DMS53 treated with DMSO at 0.1 percent for 48 hours (cell line): ENCODE results near the gene POU2F2.

Experiments used
- DNase-seq: peaks from one replicate; lab custom pipeline; 2025; ENCODE audit not compliant: unreplicated experiment; lab: John Stamatoyannopoulos, UW

The POU2F2 gene

DNA sequence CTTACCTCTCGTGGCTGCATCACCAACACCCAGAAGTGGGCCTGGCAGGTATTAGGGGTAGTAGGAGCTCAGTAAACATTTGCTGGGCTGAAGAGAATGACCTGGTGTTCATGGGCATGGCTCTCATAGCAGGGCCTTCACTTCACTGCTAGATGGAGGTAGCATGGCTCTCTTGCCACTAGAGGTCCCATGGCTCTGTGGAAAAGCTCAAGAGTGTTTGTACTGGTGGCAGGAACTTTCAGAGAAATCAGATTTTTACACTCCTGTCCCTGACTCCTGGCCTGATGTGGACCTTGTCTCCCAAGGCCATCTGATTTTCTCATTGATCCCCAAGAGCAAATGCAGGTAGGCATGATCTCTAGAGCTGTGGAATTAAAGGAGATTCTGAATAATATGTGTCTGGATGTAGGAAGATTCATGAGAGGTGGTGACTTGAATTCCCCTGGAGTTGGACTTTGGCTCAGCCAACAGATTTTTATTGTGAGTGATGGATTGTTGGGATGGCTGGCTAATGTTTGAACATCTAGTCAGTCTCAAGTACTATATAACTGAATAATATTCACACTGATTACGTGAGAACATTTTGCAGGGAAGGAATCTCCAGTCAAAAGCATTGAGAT is 50.6 kb downstream of the POU2F2 start:
- peak; percentile 35 for DNase-seq

DNA sequence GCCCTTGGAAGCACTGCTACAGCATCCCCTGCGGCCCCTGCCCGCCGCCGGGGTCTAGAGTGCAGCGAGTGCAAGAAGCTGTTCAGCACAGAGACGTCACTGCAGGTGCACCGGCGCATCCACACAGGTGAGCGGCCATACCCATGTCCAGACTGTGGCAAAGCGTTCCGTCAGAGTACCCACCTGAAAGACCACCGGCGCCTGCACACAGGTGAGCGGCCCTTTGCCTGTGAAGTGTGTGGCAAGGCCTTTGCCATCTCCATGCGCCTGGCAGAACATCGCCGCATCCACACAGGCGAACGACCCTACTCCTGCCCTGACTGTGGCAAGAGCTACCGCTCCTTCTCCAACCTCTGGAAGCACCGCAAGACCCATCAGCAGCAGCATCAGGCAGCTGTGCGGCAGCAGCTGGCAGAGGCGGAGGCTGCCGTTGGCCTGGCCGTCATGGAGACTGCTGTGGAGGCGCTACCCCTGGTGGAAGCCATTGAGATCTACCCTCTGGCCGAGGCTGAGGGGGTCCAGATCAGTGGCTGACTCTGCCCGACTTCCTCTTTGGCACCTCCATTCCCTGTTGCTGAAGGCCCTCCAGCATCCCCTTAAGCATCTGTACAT is 51.4 kb downstream of the POU2F2 start:
- no peak for DNase-seq

GRCh38 chr19:42079886-42080763 is 52.1 kb downstream of the POU2F2 start:
- DNase-seq: no peak

- DNase-seq: no peak
These were observed 53.0 kb downstream of the POU2F2 start for GRCh38 chr19:42079276-42079669.

DNA sequence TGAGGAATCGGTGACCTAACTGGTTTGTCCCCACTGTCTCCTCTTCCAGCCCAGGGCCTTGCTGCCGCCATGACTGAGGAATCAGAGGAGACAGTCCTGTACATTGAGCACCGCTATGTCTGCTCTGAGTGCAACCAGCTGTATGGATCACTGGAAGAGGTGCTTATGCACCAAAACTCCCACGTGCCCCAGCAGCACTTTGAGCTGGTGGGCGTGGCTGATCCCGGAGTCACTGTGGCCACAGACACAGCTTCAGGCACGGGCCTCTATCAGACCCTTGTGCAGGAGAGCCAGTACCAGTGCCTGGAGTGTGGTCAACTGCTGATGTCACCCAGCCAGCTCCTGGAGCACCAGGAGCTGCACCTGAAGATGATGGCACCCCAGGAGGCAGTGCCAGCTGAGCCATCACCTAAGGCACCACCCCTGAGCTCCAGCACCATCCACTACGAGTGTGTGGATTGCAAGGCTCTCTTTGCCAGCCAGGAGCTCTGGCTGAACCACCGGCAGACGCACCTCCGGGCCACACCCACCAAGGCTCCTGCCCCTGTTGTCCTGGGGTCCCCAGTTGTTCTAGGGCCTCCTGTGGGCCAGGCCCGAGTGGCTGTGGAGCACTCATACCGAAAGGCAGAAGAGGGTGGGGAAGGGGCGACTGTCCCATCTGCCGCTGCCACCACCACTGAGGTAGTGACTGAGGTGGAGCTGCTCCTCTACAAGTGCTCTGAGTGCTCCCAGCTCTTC is 53.5 kb downstream of the POU2F2 start:
- no peak for DNase-seq

- no peak for DNase-seq
These were observed 54.2 kb downstream of the POU2F2 start for GRCh38 chr19:42078058-42078457.

DNA sequence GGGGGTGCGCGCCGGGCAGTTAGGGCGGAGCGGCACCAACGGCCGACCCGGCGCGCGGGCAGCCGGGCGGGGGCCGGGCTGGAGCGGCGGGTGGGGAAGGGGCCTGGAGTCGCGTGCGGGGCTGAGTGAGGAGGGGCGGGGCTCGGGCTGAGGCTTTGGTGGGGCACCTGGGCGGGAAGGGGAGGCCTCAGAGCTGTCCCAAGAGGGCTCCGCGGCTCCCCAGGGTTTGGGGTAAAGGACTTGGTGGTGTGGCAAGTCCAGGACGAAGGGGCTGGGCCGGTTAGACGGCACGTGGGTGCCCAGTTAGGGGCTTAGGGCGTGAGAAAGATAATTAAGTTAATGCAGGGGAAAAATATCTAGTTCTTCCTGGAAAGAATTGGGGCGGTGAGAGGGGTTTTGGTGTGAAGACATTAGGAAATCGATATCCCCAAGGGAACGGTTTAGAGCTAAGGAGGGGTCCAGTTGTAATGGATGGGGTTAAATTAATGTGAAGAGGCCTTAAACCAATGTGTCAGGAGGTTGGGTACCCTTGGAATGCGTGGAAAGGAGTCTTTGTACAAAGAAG is 55.8 kb downstream of the POU2F2 start:
- no peak for DNase-seq

- DNase-seq: peak; percentile 98
These were observed 56.4 kb downstream of the POU2F2 start, which contains the start of gene ZNF574 for GRCh38 chr19:42075616-42076379. TSS of gene ZNF574 (plus strand) at chr19:42076166. CDS start at chr19:42078607, 2,441 bp downstream.

- DNase-seq: no peak
These were observed 57.0 kb downstream of the POU2F2 start for GRCh38 chr19:42075364-42075615.

DNA sequence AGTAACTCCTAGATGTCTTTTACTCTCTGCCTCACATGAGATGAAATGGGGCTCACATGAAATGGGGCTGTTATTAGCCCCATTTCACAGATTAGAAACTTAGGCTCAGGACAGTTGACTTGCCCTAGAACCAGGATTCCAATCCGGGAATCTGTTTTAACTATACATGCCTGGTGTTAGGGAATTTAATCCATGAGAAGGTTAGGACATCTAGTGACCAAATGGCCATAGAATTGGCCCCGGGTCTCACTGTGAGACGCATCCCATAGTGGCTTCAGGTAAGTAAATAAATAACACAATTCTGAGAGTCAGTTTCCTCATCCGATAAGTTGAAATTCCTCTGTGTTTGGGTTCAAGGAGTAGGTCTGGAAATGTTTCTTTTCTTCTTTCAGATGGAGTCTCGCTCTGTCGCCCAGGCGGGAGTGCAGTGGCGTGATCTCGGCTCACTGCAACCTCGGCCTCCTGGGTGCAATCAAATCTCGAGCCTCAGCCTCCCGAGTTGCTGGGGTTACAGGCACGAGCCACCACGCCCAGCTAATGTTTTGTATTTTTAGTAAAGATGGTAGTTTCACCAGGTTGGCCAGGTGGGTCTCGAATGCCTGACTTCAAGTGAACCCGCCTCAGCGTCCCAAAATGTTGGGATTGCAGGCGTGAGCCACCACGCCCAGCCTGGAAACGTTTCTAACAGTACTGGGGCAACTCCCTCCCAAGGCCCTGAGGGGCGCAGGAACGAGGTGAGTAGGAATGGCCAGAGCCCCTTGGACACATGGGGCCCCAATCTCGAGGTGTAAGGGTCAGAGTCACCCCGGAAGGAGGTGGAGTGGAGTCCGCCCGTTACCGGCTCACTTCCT is 57.5 kb downstream of the POU2F2 start:
- peak; percentile 41 for DNase-seq

- DNase-seq: no peak
These were observed 61.0 kb downstream of the POU2F2 start for GRCh38 chr19:42071247-42071646.

GRCh38 chr19:42069619-42070351 is 62.5 kb downstream of the POU2F2 start, which contains the start of gene GRIK5:
TSS of gene GRIK5 (minus strand) at chr19:42070206. CDS start at chr19:42065770, 4,436 bp downstream.
- no peak for DNase-seq

- no peak for DNase-seq
These were observed 63.3 kb downstream of the POU2F2 start for GRCh38 chr19:42068756-42069571.

DNA sequence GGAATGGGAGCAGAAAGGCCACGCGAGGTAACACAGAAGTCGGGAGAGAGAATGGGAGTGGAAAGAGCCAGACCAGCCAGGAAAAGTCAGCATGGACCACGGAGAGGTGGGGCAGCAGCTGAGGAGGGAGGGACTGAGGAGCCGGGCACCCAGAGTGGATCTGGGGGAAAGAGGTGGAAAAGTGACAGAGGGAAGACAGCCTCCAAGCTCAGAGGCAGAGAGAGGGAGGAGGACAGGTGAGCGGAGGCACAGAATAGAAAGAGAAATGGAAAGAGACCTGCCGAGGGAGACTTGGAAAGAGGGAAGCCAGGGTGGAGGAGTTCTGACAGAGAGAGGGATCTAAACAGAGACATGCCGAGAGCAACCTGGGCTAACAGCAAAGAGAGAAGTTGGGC is 63.9 kb downstream of the POU2F2 start:
- DNase-seq: no peak

DNA sequence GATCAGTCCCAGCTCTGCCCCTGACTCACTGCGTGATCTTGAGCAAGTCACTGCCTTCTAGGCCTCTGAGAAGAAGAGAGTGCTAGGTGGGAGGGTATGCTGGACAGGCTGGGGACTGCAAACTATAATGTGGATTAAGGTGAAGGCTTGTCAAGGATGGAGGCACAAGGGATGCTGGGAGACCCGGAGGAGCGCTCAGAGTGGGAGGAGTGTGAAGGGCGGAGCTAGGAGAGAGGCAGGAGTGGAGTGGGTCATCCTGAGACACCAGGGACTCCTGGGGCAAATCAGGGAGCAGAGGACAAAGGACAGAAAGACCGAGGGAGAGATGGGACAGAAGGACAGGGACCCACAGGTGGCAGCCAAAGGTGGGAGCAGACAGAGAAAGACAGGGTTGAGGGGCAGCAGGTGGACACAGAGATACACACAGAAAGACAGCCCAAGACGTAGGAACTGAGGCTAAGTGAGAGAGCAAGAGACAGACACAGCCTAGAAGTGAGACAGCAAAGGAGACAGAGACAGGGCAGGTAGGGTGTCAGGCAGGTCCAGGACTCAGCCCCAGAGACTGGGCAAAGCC is 64.8 kb downstream of the POU2F2 start:
- no peak for DNase-seq

GRCh38 chr19:42066075-42066754 is 66.0 kb downstream of the POU2F2 start:
- peak; percentile 22 for DNase-seq

DNA sequence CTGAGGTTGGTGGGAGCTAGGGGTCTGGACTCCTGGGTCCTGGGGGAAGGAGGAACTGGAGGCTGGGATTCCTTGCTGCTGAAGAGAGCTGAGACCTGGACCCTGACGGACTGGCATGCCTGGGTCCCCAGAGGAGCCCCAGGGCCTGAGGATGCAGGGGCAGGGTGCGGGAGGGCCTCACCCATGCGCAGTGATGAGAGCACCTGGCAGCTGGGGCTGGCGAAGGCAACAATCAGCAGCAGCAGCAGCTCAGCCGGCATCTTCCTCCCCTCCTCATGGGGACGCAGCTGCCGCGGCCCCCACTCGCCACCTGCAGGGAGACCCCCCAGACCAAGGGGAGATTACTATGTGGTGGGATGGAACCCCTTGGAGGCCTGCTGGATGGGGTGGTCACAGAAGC is 66.7 kb downstream of the POU2F2 start:
- no peak for DNase-seq
